GM19239 (cell line): ENCODE data around the gene CGB8.

Source experiments
- DNase-seq: peaks from one replicate; pipeline ENCODE4 v3.0.0; 2011; ENCODE audit warnings: low spot score; ENCODE audit not compliant: insufficient read length
- FAIRE-seq: peaks from 2 replicates; lab custom pipeline; 2011; peaks lifted over from hg19 to GRCh38; lab: Jason Lieb, UNC

The CGB8 gene

GRCh38 chr19:49014123-49014869 lies 34.6 kb downstream of the CGB8 start:
- no peak for FAIRE-seq
- DNase-seq: no peak

- FAIRE-seq (no peak), DNase-seq (no peak)
These were observed 37.7 kb downstream of the CGB8 start for GRCh38 chr19:49011194-49011593.

- no peak for DNase-seq
- FAIRE-seq: no peak
These were observed 38.5 kb downstream of the CGB8 start for GRCh38 chr19:49010453-49010852.

GRCh38 chr19:49009828-49010227 lies 39.1 kb downstream of the CGB8 start:
- FAIRE-seq (no peak), DNase-seq (no peak)

- DNase-seq: no peak
- FAIRE-seq: no peak
These were observed 42.0 kb downstream of the CGB8 start for GRCh38 chr19:49006905-49007304.

- FAIRE-seq (no peak), DNase-seq (no peak)
These were observed 43.8 kb downstream of the CGB8 start for GRCh38 chr19:49004964-49005614.

- FAIRE-seq (no peak), DNase-seq (no peak)
These were observed 44.8 kb downstream of the CGB8 start for GRCh38 chr19:49004133-49004532.

GRCh38 chr19:48999481-49000325 lies 49.2 kb downstream of the CGB8 start:
- DNase-seq: no peak
- FAIRE-seq: peak; percentile 40

GRCh38 chr19:48997972-48998371 lies 50.9 kb downstream of the CGB8 start:
- no peak for DNase-seq
- no peak for FAIRE-seq
